ENCODE data around the gene FOXP1.

DNA sequence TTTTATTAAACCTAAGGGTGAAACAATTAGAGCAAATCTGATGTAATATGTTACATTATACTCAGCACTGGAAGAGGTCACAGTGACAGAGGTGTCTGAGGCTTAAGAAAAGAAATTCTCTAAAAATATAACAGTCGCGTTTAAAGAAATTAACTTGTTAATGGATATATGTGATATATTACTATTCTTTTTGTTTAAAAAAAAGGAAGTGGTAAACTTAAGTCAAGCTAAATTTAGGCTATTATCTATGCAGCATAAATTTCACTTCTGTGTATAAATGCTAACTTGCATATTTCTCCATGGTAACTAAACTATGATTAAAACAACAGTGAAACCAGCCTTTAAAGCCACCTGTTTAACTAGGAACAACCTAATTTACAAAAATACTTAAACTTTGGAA, 191.3 kb downstream of the FOXP1 start:
- no peak for TF ChIP-seq POLR2A (IDR thresholded peaks at IDR 0.05)
- TF ChIP-seq, protein P1, sequence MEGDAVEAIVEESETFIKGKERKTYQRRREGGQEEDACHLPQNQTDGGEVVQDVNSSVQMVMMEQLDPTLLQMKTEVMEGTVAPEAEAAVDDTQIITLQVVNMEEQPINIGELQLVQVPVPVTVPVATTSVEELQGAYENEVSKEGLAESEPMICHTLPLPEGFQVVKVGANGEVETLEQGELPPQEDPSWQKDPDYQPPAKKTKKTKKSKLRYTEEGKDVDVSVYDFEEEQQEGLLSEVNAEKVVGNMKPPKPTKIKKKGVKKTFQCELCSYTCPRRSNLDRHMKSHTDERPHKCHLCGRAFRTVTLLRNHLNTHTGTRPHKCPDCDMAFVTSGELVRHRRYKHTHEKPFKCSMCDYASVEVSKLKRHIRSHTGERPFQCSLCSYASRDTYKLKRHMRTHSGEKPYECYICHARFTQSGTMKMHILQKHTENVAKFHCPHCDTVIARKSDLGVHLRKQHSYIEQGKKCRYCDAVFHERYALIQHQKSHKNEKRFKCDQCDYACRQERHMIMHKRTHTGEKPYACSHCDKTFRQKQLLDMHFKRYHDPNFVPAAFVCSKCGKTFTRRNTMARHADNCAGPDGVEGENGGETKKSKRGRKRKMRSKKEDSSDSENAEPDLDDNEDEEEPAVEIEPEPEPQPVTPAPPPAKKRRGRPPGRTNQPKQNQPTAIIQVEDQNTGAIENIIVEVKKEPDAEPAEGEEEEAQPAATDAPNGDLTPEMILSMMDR (IDR thresholded peaks at IDR 0.05): no peak
